ENCODE measurements around the gene EGFL8.

EGFL8 gene

DNA sequence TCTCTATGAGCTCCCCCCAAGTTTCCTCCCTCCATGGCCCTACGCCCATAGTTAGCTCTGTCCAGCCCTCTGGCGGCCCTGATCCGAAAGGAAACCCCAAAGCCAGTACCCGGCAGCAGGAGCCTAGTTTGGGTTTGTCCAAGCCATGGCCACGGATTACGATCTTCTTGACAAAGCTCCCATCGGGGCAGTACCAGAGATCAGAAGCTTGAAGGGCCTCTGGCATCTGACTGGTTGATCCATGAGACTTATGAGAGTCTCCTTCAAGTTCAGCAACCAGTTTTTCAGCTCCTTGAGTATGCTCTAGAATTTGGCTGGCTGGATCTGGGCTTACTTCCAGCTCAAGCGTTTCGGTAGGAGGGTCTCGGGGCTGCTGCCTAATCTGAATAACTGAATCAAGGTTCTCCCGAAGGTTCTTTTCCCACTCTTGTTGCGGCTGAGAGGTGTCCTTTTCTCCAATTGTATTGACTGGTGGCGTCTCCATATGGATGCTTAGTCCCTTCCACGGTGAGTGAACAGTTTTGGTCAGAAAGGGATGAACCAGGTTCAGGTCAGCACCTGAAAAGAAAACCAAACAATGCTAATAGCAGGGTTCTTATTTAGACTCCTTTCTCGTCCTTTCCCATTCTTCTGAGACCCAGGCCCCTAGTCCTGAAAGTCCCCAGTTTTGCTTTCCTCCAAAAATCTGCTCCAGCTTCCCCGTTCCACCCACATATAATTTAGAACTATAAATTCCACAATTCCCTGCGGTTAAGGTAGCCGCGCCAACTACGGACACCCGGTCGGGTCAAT is 34.9 kb upstream of the EGFL8 start:
- TF ChIP-seq, protein P1, sequence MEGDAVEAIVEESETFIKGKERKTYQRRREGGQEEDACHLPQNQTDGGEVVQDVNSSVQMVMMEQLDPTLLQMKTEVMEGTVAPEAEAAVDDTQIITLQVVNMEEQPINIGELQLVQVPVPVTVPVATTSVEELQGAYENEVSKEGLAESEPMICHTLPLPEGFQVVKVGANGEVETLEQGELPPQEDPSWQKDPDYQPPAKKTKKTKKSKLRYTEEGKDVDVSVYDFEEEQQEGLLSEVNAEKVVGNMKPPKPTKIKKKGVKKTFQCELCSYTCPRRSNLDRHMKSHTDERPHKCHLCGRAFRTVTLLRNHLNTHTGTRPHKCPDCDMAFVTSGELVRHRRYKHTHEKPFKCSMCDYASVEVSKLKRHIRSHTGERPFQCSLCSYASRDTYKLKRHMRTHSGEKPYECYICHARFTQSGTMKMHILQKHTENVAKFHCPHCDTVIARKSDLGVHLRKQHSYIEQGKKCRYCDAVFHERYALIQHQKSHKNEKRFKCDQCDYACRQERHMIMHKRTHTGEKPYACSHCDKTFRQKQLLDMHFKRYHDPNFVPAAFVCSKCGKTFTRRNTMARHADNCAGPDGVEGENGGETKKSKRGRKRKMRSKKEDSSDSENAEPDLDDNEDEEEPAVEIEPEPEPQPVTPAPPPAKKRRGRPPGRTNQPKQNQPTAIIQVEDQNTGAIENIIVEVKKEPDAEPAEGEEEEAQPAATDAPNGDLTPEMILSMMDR (IDR thresholded peaks at IDR 0.05; ENCODE audit: control insufficient read depth, insufficient read depth, low read depth, low read length, missing control alignments), result no peak
- no peak for DNase-seq (ENCODE audit: low read depth)

DNA sequence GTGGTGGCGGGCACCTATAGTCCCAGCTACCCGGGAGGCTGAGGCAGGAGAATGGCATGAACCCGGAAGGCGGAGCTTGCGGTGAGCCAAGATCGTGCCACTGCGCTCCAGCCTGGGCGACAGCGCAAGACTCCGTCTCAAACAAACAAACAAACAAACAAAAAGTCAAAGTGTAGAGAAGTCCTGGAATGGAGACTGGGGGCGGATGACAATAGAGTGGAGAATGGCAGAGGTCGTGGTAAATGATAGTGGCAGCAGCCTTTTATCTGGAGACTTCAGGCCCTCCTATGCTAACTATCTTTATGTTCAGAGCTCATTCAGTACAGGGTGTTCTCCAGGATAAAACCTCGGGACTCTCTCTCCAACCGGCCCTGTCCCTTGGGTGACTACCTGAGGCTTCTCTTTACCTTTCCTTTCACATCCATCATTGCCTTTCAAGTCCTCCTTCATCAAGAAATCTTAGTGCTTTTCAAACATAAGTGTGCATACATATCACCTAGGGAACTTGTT is 32.9 kb upstream of the EGFL8 start:
- DNase-seq (ENCODE audit: low read depth), result no peak
- TF ChIP-seq, protein P1 (IDR thresholded peaks at IDR 0.05; ENCODE audit: control insufficient read depth, insufficient read depth, low read depth, low read length, missing control alignments), result no peak
- H3K4me3 ChIP-seq (ENCODE audit: control insufficient read depth, low read depth, low read length), result no peak overlapping the region

More for the DNA sequence above, 34.9 kb upstream of the EGFL8 start:
- H3K4me3 ChIP-seq (ENCODE audit: control insufficient read depth, low read depth, low read length), result peak overlapping the region; percentile 55

DNA sequence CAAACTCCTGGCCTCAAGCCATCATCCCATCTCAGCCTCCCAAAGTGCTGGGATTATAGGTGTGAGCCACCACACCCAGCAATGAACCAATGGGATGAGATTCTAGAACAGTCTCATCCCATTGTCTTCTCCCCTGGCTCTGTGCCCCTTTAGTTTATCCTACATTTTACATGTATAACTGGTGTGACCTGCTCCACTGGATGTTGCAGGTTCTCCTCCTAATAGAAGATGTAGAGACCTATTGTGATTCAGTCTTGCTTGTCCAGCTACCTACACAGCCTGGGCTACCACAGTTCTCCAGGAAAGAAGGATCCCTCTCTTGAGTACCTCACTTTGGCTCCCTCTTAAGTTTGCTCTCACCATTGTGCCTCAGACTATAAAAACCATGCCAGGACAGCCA is 32.3 kb upstream of the EGFL8 start:
- H3K4me3 ChIP-seq (ENCODE audit: control insufficient read depth, low read depth, low read length), result no peak overlapping the region
- TF ChIP-seq, protein P1 (IDR thresholded peaks at IDR 0.05; ENCODE audit: control insufficient read depth, insufficient read depth, low read depth, low read length, missing control alignments), result no peak
- DNase-seq (ENCODE audit: low read depth), result no peak

DNA sequence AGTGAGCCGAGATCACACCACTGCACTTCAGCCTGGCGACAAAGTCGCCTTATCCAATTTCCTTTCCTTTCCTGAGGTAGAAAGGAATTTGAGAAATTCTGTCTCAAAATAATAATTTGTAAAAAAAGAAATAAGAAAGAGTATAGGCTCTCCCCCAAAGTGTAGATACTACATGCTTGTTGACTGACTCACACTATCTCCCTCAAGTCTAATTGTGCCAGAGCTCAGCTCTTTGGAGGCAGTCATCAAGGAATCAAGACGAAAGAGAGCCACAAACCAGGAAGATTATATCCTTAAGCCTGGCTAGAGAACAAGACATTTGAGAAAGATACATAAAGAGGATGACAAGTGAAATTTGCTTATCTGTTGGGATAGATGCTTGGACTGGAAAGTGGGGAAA is 30.6 kb upstream of the EGFL8 start:
- no peak for DNase-seq (ENCODE audit: low read depth)
- TF ChIP-seq, protein P1 (IDR thresholded peaks at IDR 0.05; ENCODE audit: control insufficient read depth, insufficient read depth, low read depth, low read length, missing control alignments), result no peak
- H3K4me3 ChIP-seq (ENCODE audit: control insufficient read depth, low read depth, low read length), result no peak overlapping the region

DNA sequence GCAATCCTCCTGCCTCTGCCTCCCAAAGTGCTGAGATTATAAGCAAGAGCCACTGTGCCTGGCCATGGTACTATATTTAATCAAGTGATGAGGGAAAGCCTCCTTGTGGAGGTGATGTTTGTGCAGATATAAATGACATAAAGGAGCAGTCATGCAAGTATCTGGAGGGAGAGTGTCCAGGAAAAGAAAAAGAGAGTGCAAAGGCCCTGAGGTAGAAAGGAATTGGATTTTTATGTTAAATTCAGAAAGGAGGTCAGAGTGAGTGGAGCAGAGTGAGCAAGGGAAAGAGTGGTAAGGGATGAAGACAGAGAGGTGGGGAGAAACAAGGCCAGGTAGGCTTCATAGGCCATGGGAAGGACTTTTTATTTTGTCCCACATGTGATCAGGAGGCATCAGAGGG is 26.9 kb upstream of the EGFL8 start:
- no peak overlapping the region for H3K4me3 ChIP-seq (ENCODE audit: control insufficient read depth, low read depth, low read length)
- TF ChIP-seq, protein P1 (IDR thresholded peaks at IDR 0.05; ENCODE audit: control insufficient read depth, insufficient read depth, low read depth, low read length, missing control alignments), result no peak
- no peak for DNase-seq (ENCODE audit: low read depth)

DNA sequence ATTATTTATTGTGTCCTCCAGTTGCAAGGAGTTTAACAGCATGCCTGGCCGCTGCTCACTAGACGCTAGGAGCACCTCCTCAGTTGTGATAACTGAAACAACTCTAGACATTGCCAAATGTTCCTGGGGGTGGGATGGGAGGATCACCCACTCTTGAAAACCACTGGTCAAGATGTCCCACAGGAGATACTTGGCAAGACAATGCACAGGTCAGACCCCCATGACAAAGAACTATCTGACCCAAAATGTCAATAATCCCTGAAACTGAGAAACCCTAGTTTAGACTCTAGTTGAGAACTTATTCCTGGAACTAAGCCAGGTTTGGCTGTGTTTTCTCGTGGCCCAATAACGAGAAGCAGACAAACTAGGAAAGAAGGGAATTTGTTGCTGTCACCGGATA is 24.8 kb upstream of the EGFL8 start:
- H3K4me3 ChIP-seq (ENCODE audit: control insufficient read depth, low read depth, low read length), result no peak overlapping the region
- no peak for DNase-seq (ENCODE audit: low read depth)
- TF ChIP-seq, protein P1 (IDR thresholded peaks at IDR 0.05; ENCODE audit: control insufficient read depth, insufficient read depth, low read depth, low read length, missing control alignments), result no peak

Measured in AG09309 (cell line).